Epithelial cell of proximal tubule (primary cell): ENCODE results near the gene E2F2. TPM values are rescaled to one million over a fixed set of nuclear protein-coding genes. Genes with fewer than 3 reads are reported as not detected.

Experiments used
- DNase-seq: peaks from one replicate; pipeline ENCODE4 v3.0.0-alpha.2; 2011; ENCODE audit warnings: low read depth
- H3K4me3 ChIP-seq: 2 replicates; pipeline ENCODE4 v1.5.1; 2011; ENCODE audit warnings: low read depth, mild to moderate bottlenecking, low read length
- total RNA-seq: library from RNA; depleted of rRNA; stranded (reverse); fragments of >200 nt; gene quantifications from 2 replicates; pipeline ENCODE4 v1.2.3, GENCODE V29; 2015
- TF ChIP-seq, protein P1 (sequence below): conservative IDR thresholded peaks from 2 replicates; pipeline ENCODE4 v1.5.1; 2012; ENCODE audit warnings: low read depth, mild to moderate bottlenecking, low read length

E2F2 gene
- total RNA-seq, 1 donor from 2014 or later: 4.0 TPM

DNA sequence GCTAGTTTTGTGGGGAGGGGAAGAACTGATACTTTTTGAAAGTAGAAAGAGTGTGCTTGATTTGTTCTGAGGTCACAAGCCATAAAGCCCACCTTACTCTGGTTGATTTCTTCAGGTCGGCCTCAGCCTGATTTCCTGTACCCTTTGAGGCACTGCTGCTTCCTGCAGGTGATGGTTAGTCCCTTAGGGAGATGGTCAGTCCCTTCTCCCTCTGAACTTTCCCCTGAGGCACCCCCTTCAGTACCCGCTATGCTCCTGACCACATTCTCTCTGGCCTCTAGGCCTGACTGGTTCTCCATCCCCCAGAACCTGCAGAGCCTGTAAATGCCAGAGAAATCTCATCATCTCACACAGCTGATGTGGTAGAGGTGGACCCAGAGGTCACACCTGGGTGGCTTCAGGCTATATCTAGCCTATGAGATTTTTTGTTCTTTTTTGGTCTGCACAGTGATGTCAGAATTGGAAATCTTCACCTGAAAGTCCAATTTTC lies 43.3 kb upstream of the E2F2 start:
- no peak overlapping the region for H3K4me3 ChIP-seq
- TF ChIP-seq, protein P1, sequence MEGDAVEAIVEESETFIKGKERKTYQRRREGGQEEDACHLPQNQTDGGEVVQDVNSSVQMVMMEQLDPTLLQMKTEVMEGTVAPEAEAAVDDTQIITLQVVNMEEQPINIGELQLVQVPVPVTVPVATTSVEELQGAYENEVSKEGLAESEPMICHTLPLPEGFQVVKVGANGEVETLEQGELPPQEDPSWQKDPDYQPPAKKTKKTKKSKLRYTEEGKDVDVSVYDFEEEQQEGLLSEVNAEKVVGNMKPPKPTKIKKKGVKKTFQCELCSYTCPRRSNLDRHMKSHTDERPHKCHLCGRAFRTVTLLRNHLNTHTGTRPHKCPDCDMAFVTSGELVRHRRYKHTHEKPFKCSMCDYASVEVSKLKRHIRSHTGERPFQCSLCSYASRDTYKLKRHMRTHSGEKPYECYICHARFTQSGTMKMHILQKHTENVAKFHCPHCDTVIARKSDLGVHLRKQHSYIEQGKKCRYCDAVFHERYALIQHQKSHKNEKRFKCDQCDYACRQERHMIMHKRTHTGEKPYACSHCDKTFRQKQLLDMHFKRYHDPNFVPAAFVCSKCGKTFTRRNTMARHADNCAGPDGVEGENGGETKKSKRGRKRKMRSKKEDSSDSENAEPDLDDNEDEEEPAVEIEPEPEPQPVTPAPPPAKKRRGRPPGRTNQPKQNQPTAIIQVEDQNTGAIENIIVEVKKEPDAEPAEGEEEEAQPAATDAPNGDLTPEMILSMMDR: no peak
- DNase-seq: no peak

DNA sequence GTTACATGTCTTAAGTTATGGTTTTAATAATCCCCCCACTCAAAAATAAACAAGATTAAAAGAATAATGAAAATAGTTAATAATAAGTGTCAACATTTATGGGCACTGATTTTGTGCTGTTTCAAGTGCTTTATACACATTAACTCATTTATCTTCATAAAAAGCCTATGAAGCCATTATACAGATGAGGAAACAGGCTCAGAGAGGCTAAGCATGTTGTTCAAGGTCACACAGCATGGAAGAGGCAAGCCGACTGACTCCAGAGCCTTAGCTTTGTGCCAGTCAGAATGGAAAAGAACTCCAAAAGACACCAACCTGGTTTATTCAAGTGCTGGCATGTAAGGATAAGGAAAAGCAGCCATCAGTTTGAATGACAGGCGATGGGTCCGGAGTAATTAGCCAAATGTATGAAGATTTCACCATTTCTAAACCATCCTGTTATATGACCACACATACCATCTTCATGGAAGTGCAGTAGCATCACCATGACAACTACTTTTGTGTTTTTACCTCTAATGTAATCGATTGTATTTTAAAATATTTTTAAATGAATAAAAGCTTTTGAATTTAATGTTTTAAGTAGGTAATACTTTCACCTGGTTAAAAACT lies 42.6 kb upstream of the E2F2 start:
- DNase-seq: no peak
- H3K4me3 ChIP-seq: no peak overlapping the region
- TF ChIP-seq, protein P1: no peak

DNA sequence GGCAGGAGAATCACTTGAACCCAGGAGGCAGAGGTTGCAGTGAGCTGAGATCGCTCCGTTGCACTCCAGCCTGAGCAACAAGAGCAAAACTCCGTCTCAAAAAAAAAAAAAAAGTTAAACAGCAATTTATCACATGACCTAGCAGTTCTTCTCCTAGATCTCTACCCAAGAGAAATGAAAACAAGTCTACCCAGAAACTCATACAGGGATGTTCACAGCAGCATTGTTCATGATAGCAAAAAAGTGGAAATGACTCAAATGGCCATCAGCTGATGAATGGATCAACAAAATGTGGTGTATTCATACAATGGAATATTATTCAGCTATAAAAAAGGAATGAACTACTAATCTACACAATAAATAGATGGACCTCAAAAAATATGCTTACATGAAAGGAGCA lies 40.4 kb upstream of the E2F2 start:
- TF ChIP-seq, protein P1: no peak
- H3K4me3 ChIP-seq: no peak overlapping the region
- DNase-seq: no peak

DNA sequence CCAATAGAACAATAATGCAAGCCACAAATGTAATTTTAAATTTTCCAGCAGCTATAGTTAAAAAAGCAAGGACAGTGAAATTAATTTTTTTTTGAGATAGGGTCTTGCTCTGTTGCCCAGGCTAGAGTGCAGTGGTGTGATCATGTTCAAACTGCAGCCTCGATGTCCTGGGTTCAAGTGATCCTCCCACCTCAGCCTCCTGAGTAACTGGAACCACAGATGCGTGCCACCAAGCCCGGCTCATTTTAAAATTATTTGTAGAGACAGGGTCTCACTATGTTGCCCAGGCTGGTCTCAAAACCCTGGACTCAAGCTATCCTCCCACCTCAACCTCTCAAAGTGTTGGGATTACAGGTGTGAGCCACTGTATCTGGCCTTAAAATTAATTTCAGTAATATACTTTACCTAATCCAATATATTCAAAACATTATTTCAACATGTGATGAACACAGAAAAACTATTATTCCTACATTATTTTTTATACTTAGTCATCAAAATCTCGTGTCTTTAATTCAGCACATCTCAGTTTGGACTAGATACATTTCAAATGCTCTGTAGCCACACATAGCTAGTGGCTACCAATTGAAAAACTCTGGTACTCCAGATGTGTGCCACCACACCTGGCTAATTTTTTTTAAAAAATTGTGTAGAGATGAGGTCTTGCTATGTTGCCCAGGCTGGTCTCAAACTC lies 39.1 kb upstream of the E2F2 start:
- no peak for DNase-seq
- no peak overlapping the region for H3K4me3 ChIP-seq
- TF ChIP-seq, protein P1: no peak

DNA sequence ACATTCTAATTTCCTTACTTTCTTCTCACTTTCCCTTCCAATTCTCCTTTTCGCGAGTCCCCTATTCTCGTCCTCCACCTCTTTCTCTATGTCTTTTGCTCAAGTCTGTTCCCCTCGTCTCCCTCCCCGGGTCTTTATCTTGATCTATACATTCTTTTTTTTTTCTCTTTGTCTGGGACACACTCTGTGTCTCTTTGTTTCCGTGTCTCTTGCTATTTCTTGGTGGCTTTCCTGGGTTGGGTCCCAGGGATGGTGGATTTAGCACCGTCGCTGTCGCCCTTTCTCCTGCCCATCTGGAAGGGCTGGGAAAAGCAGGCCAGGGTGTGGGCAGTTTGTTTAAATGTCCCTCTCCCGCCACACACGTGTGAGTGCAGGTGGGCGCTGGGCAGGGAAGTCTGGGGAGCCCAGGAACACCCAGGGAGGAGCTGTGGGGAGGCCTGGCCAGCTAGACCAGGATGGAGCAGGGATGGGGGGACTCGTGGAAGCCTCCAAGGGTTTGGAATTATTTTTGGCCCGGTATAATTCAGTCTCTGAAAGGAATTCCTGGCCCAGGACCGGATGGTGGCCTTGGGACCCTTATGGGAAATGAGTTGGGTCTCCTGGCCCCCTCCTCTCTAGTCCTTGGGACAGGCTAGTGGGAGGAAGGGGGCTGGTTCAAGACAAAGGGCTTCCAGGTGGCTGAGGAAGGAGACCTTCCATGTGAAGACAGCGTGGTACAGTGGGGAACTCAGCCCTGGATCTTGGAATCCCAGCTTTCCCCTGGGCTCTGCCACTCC lies 37.8 kb upstream of the E2F2 start:
- TF ChIP-seq, protein P1: no peak
- peak overlapping the region; percentile 57 for H3K4me3 ChIP-seq
- no peak for DNase-seq

DNA sequence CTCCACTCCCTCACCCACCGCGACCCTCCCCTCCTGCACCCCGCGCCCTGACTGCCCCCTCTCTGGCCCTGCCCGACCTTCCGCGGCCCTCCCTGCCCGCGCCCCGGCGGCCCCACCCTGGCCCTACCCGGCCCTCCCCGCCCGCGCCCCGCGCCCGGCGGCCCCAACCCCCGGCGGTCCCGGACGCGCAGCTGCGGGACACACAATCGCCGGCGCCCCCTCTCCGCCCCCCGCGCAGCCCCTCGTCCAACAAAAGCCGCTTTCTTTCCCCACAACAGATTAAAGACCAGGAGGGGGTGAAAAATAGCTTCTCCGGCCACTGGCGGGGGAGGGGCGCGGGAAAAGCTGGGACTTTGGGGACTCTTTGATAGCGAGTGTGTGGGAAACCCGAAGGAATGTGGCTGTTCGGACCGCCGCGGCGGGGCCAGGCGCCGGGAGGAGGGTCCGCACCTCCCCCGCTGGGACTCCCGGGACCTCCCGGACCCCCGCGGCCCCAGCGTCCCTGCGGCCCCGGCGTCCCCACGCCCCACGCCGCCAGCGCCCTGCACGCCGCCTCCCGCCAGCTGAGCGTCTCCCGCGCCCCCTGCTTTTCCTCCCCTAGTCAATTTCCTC lies 37.1 kb upstream of the E2F2 start:
- peak overlapping the region; percentile 57 for H3K4me3 ChIP-seq
- TF ChIP-seq, protein P1: no peak
- DNase-seq: no peak
